HepG2 (cell line): ENCODE measurements around the gene MSL3B.

Source experiments
- FLYWCH1 ChIP-seq: sonication (generic); formaldehyde crosslinking; IDR thresholded peaks from 2 replicates; pipeline ENCODE4 v1.8.1; 2023; ENCODE audit warnings: mild to moderate bottlenecking, missing genetic modification reagents
- KAT2B ChIP-seq: fragments of 150-350 bp; IDR thresholded peaks from 2 replicates; pipeline ENCODE4 v1.6.1; 2014; ENCODE audit warnings: low read depth, low read length, borderline replicate concordance
- REST ChIP-seq, 2 experiments: IDR thresholded peaks; 2 replicates each; pipeline ENCODE4 v1.6.1; 2011 to 2012; ENCODE audit warnings: low read length in 2 of 2, borderline replicate concordance in 1 of 2, low read depth in 1 of 2, mild to moderate bottlenecking in 1 of 2, moderate library complexity in 1 of 2
- SALL1 ChIP-seq: sonication (generic); formaldehyde crosslinking; IDR thresholded peaks from 2 replicates; pipeline ENCODE4 v1.8.0; 2022; ENCODE audit warnings: mild to moderate bottlenecking, missing genetic modification reagents
- SOX13 ChIP-seq, 3 experiments: fragments of 450-650 bp in 1 of 3; sonication (generic) in 1 of 3; formaldehyde crosslinking in 1 of 3; IDR thresholded peaks in 2 of 3; conservative IDR thresholded peaks in 1 of 3; 2 replicates each; pipeline versions ENCODE4 v1.5.0 to v1.6.1; 2016 to 2020; ENCODE audit warnings: antibody characterized with exemption in 1 of 3, mild to moderate bottlenecking in 1 of 3, missing compliant biosample characterization in 1 of 3, missing genetic modification reagents in 1 of 3, moderate library complexity in 1 of 3
- STAT5B ChIP-seq: sonication (generic); formaldehyde crosslinking; IDR thresholded peaks from 2 replicates; pipeline ENCODE4 v1.4.0; 2020; ENCODE audit warnings: missing genetic modification reagents
- ZBTB44 ChIP-seq: sonication (generic); formaldehyde crosslinking; IDR thresholded peaks from 2 replicates; pipeline ENCODE4 v1.4.0; 2020; ENCODE audit warnings: missing genetic modification reagents
- ZNF275 ChIP-seq: sonication (generic); formaldehyde crosslinking; IDR thresholded peaks from 2 replicates; pipeline ENCODE4 v1.8.0; 2022; ENCODE audit warnings: missing genetic modification reagents, mild to moderate bottlenecking, inconsistent platforms, borderline replicate concordance
- ZNF3 ChIP-seq: IDR thresholded peaks from 2 replicates; pipeline ENCODE4 v1.7.0; 2017; ENCODE audit warnings: inconsistent platforms
- ZNF451 ChIP-seq: sonication (generic); formaldehyde crosslinking; IDR thresholded peaks from 2 replicates; pipeline ENCODE4 v1.5.0; 2020; ENCODE audit warnings: mild to moderate bottlenecking, missing genetic modification reagents
- ZNF777 ChIP-seq: sonication (generic); formaldehyde crosslinking; IDR thresholded peaks from 2 replicates; pipeline ENCODE4 v1.4.0; 2020; ENCODE audit warnings: missing genetic modification reagents
- TF ChIP-seq, protein P1 (sequence below): sonication (generic); formaldehyde crosslinking; IDR thresholded peaks from 2 replicates; pipeline ENCODE4 v1.4.0; 2020; ENCODE audit warnings: missing genetic modification reagents
- TF ChIP-seq, protein P2 (sequence below): sonication (generic); formaldehyde crosslinking; IDR thresholded peaks from 2 replicates; pipeline ENCODE4 v1.5.0; 2020; ENCODE audit warnings: mild to moderate bottlenecking, low read depth, missing genetic modification reagents, borderline replicate concordance
- TF ChIP-seq, protein P3 (sequence below): IDR thresholded peaks from 2 replicates; pipeline ENCODE4 v1.6.1; 2016; ENCODE audit warnings: mild to moderate bottlenecking, missing biosample characterization, missing genetic modification reagents

Gene MSL3B

DNA sequence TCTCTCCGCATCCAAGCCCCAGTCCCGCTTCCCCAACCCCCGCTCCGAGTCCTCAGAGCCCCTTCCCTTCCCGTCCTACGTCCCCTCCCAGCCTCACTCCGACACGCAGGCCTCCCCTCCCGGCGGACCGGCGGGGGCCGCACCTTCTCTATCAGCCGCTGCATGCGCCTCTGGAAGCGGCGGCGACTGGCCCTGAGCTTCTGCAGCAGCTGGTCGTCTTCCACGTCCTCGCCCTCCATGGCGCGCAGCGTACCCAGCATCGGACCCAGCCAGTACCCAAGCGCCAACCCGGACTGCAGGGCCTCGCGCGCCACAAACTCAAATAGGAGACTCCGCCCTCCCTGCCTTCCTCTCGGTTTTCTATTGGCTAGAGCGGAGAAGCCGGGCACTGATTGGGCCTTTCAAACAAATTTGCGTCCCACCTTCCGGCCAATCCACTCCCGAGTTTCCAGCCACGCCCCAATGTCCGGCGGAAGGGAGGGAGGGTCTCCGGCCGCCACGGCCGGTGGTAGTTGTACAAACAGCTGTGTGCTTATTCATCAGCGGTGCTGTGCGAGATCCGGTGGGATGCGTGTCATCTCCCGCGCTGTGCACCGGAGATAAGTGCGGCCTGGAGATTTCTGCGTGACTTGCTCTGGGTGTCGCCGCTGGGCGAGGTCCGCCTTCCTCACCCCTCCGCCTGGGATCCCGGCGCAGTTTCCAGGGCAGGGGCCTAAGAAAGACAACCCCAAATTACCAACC, 13.8 kb downstream of the MSL3B start, which contains the start of gene HJURP (continued):
- TF ChIP-seq, protein P1, sequence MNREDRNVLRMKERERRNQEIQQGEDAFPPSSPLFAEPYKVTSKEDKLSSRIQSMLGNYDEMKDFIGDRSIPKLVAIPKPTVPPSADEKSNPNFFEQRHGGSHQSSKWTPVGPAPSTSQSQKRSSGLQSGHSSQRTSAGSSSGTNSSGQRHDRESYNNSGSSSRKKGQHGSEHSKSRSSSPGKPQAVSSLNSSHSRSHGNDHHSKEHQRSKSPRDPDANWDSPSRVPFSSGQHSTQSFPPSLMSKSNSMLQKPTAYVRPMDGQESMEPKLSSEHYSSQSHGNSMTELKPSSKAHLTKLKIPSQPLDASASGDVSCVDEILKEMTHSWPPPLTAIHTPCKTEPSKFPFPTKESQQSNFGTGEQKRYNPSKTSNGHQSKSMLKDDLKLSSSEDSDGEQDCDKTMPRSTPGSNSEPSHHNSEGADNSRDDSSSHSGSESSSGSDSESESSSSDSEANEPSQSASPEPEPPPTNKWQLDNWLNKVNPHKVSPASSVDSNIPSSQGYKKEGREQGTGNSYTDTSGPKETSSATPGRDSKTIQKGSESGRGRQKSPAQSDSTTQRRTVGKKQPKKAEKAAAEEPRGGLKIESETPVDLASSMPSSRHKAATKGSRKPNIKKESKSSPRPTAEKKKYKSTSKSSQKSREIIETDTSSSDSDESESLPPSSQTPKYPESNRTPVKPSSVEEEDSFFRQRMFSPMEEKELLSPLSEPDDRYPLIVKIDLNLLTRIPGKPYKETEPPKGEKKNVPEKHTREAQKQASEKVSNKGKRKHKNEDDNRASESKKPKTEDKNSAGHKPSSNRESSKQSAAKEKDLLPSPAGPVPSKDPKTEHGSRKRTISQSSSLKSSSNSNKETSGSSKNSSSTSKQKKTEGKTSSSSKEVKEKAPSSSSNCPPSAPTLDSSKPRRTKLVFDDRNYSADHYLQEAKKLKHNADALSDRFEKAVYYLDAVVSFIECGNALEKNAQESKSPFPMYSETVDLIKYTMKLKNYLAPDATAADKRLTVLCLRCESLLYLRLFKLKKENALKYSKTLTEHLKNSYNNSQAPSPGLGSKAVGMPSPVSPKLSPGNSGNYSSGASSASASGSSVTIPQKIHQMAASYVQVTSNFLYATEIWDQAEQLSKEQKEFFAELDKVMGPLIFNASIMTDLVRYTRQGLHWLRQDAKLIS (CRISPR knock-in tag): no peak; the same call in 1 of the 2 replicates
- TF ChIP-seq ZNF275 (CRISPR knock-in tag) (peak; percentile 53; the same call in 1 of the 2 replicates), ZNF451 (0 out of 2 replicates have a peak, but pooled peaks have one; percentile 18), ZNF777 (CRISPR knock-in tag) (no peak; the same call in 1 of the 2 replicates), KAT2B (no peak), REST (IDR thresholded peaks at IDR 0.05; ENCODE audit: borderline replicate concordance in 1 of 2, low read depth in 1 of 2, low read length in 2 of 2) (no peak; a peak in 1 of 4 replicates), ZBTB44 (CRISPR knock-in tag) (no peak), ZNF3 (CRISPR knock-in tag) (no peak), FLYWCH1 (CRISPR knock-in tag) (peak; percentile 97), SOX13 (IDR thresholded peaks at IDR 0.05) (no peak), SOX13 (CRISPR knock-in tag; conservative IDR thresholded peaks at IDR 0.05 in 1 of 2, IDR thresholded peaks at IDR 0.05 in 1 of 2) (no peak), STAT5B (CRISPR knock-in tag) (no peak), SALL1 (peak; percentile 92)
- TF ChIP-seq, protein P2, sequence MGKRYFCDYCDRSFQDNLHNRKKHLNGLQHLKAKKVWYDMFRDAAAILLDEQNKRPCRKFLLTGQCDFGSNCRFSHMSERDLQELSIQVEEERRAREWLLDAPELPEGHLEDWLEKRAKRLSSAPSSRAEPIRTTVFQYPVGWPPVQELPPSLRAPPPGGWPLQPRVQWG (CRISPR knock-in tag): no peak
- TF ChIP-seq, protein P3, sequence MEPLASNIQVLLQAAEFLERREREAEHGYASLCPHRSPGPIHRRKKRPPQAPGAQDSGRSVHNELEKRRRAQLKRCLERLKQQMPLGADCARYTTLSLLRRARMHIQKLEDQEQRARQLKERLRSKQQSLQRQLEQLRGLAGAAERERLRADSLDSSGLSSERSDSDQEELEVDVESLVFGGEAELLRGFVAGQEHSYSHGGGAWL: peak; percentile 77
